ENCODE data around the gene GGA3. TPM values are rescaled to one million over a fixed set of nuclear protein-coding genes. Genes with fewer than 3 reads are reported as not detected.
A peak's percentile ranks its signal among the peaks of the same experiment; 100 is the strongest.
"Not testable (repeated sequence)": the region's sequence is repeated elsewhere in the genome, so short reads cannot be mapped to it uniquely, and the experiment has no call there.

Gene GGA3
- total RNA-seq, 2 experiments from 2014 or later, result 88.8 to 96.5 TPM

- Mint-ChIP-seq H3K4me3 (peak overlapping the region; percentile 99), H3K27ac (peak overlapping the region; percentile 98), H3K4me1 (ENCODE audit: low read depth) (peaks cover 22% of the 10 kb centered on the region), H3K9me3 (no peaks in the 10 kb centered on the region), H3K36me3 (ENCODE audit: low read depth) (peaks cover 28% of the 10 kb centered on the region), H3K27me3 (no peaks in the 10 kb centered on the region)
- intact Hi-C loops (cut with DNase I, micrococcal nuclease), result loop anchor here in 1 of 2 experiments (2.0 to 5.0 kb wide), 2 partner anchors 169 to 228 kb away; partner anchors contain the start of genes TMEM94 and TSEN54
- Histone ChIP-seq H3K27ac (ENCODE audit: low read depth in 1 of 2, low read length in 2 of 2) (peak overlapping the region in 1 of 2 donors; percentile 95), H3K27me3 (ENCODE audit: control insufficient read depth in 1 of 2, insufficient read depth in 2 of 2, low read length in 2 of 2) (no peaks in the 10 kb centered on the region), H3K4me3 (ENCODE audit: low read length) (peak overlapping the region; percentile 64), H3K9me3 (ENCODE audit: control insufficient read depth in 1 of 2, insufficient read depth in 1 of 2, low read length in 2 of 2) (no peaks in the 10 kb centered on the region), H3K36me3 (ENCODE audit: insufficient read depth, low read length) (peaks cover 17% of the 10 kb centered on the region), H3K4me1 (ENCODE audit: insufficient read depth, low read length) (peaks cover 21% of the 10 kb centered on the region)
- ChIA-PET POLR2A (interaction anchor here (1.0 to 3.2 kb wide), 20 partner anchors 11 to 492 kb away, joined by 3 to 181 read pairs (median 10); partner anchors contain the start of genes FDXR, GGA3, GRB2 and LLGL2), CTCF (interaction anchor here (0.6 to 4.9 kb wide), 8 partner anchors 18 to 567 kb away, joined by 3 to 66 read pairs (median 5); partner anchors contain the start of genes GGA3, MIF4GD, MRPS7 and TMEM94)
- ATAC-seq (ENCODE audit: poor library complexity) (no peak), DNase-seq (no peak)
- TF ChIP-seq CTCF (IDR thresholded peaks at IDR 0.05), result no peak
These were observed 27.0 kb upstream of the GGA3 start for GRCh38 chr17:75288359-75288758.

GRCh38 chr17:75287221-75287620 is 25.8 kb upstream of the GGA3 start:
- H3K36me3 ChIP-seq (ENCODE audit: insufficient read depth, low read length), result peaks cover 21% of the 10 kb centered on the region
- peaks cover 30% of the 10 kb centered on the region for H3K36me3 Mint-ChIP-seq (ENCODE audit: low read depth)
- H3K27ac ChIP-seq (ENCODE audit: low read depth in 1 of 2, low read length in 2 of 2), result no peak overlapping the region
- no peak for TF ChIP-seq CTCF (IDR thresholded peaks at IDR 0.05)
- no peak for ATAC-seq (ENCODE audit: poor library complexity)
- no peak overlapping the region for H3K27ac Mint-ChIP-seq
- H3K9me3 ChIP-seq (ENCODE audit: control insufficient read depth in 1 of 2, insufficient read depth in 1 of 2, low read length in 2 of 2), result no peaks in the 10 kb centered on the region
- no peak overlapping the region for H3K4me3 ChIP-seq (ENCODE audit: low read length)
- H3K4me1 ChIP-seq (ENCODE audit: insufficient read depth, low read length), result peaks cover 21% of the 10 kb centered on the region
- ChIA-PET POLR2A (no interaction called here), CTCF (no interaction called here)
- no peaks in the 10 kb centered on the region for H3K27me3 ChIP-seq (ENCODE audit: control insufficient read depth in 1 of 2, insufficient read depth in 2 of 2, low read length in 2 of 2)
- H3K27me3 Mint-ChIP-seq, result no peaks in the 10 kb centered on the region
- no peak for DNase-seq
- intact Hi-C loops (cut with DNase I, micrococcal nuclease), result loop anchor here in 1 of 2 experiments (5.0 kb wide), 1 partner anchor 170 kb away; the partner anchor contains the start of gene TMEM94
- H3K4me3 Mint-ChIP-seq, result peak overlapping the region; percentile 58
- no peaks in the 10 kb centered on the region for H3K9me3 Mint-ChIP-seq
- peaks cover 22% of the 10 kb centered on the region for H3K4me1 Mint-ChIP-seq (ENCODE audit: low read depth)

DNA sequence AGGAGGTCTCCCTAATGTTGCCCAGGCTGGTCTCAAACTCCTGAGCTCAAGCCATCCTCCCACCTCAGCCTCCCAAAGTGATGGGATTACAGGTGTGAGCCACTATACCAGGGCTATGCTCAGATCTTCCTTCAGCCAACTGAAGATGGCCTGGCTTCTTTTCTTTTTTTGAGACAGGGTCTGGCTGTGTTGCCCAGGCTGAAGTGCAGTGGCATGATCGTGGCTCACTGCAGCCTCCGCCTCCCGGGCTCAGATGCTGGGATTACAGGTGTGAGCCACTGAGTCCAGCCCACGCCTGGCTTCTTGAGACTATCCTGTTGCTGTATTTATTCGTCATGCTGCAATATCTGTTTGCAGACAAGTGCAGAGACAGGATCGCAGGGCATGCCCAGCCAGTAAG is 23.7 kb upstream of the GGA3 start:
- ChIA-PET POLR2A (interaction anchor here (1.0 to 1.4 kb wide), 2 partner anchors 14 to 120 kb away, joined by 3 read pairs; partner anchors contain the start of genes GRB2 and MIF4GD), CTCF (interaction anchor here (0.6 kb wide), 2 partner anchors 23 to 171 kb away, joined by 3 read pairs; partner anchors contain the start of gene MRPS7)
- Histone ChIP-seq H3K9me3 (ENCODE audit: control insufficient read depth in 1 of 2, insufficient read depth in 1 of 2, low read length in 2 of 2) (no peaks in the 10 kb centered on the region), H3K36me3 (ENCODE audit: insufficient read depth, low read length) (peaks cover 31% of the 10 kb centered on the region), H3K4me1 (ENCODE audit: insufficient read depth, low read length) (peaks cover 14% of the 10 kb centered on the region), H3K27ac (ENCODE audit: low read depth in 1 of 2, low read length in 2 of 2) (no peak overlapping the region), H3K27me3 (ENCODE audit: control insufficient read depth in 1 of 2, insufficient read depth in 2 of 2, low read length in 2 of 2) (no peaks in the 10 kb centered on the region), H3K4me3 (ENCODE audit: low read length) (no peak overlapping the region)
- no peak overlapping the region for H3K27ac Mint-ChIP-seq
- intact Hi-C loops (cut with DNase I, micrococcal nuclease), result loop anchor here in 1 of 2 experiments (5.0 kb wide), 1 partner anchor 172 kb away; the partner anchor contains the start of gene TMEM94
- TF ChIP-seq CTCF (IDR thresholded peaks at IDR 0.05), result no peak
- H3K36me3 Mint-ChIP-seq (ENCODE audit: low read depth), result peaks cover 35% of the 10 kb centered on the region
- H3K4me3 Mint-ChIP-seq, result no peak overlapping the region
- H3K4me1 Mint-ChIP-seq (ENCODE audit: low read depth), result peaks cover 20% of the 10 kb centered on the region
- H3K9me3 Mint-ChIP-seq, result no peaks in the 10 kb centered on the region
- no peaks in the 10 kb centered on the region for H3K27me3 Mint-ChIP-seq
- DNase-seq (no peak), ATAC-seq (ENCODE audit: poor library complexity) (no peak)

DNA sequence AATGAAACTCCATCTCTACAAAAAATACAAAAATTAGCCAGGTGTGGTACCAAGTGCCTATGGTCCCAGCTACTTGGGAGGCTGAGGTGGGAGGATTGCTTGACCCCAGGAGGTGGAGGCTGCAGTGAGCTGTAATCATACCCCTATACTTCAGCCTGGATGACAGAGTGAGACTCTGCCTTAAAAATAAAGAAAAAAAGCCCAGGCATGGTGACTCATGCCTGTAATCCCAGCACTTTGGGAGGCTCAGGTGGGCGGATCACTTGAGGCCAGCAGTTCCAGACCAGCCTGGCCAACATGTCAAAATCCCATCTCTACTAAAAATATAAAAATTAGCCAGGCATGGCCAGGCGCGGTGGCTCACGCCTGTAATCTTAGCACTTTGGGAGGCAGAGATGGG is 18.8 kb upstream of the GGA3 start:
- CTCF ChIA-PET, result interaction anchor here (2.2 kb wide), 1 partner anchor 9 kb away, joined by 13 read pairs; the partner anchor contains the start of gene MIF4GD
- peaks cover 34% of the 10 kb centered on the region for H3K36me3 ChIP-seq (ENCODE audit: insufficient read depth, low read length)

More for the DNA sequence above, 18.8 kb upstream of the GGA3 start:
- H3K27ac Mint-ChIP-seq; H3K4me3 ChIP-seq (ENCODE audit: low read length); H3K4me3 Mint-ChIP-seq; DNase-seq; POLR2A ChIA-PET; H3K4me1 ChIP-seq (ENCODE audit: insufficient read depth, low read length); H3K9me3 Mint-ChIP-seq; H3K27ac ChIP-seq (ENCODE audit: low read depth in 1 of 2, low read length in 2 of 2); H3K27me3 ChIP-seq (ENCODE audit: control insufficient read depth in 1 of 2, insufficient read depth in 2 of 2, low read length in 2 of 2); H3K4me1 Mint-ChIP-seq (ENCODE audit: low read depth); intact Hi-C loops (cut with DNase I, micrococcal nuclease); H3K9me3 ChIP-seq (ENCODE audit: control insufficient read depth in 1 of 2, insufficient read depth in 1 of 2, low read length in 2 of 2); ATAC-seq (ENCODE audit: poor library complexity); H3K27me3 Mint-ChIP-seq: not testable (repeated sequence)
- H3K36me3 Mint-ChIP-seq (ENCODE audit: low read depth), result peaks cover 17% of the 10 kb centered on the region

Data from CD4-positive, alpha-beta T cell (primary cell).